Measurements from ENCODE around the gene ZNF226. TPM values are rescaled to one million over a fixed set of nuclear protein-coding genes. Genes with fewer than 3 reads are reported as not detected.
A peak's percentile ranks its signal among the peaks of the same experiment; 100 is the strongest.
"Not testable (repeated sequence)": the region's sequence is repeated elsewhere in the genome, so short reads cannot be mapped to it uniquely, and the experiment has no call there.

The ZNF226 gene
- total RNA-seq, 4 donors from 2014 or later, result 14.7 to 28.2 (median 20.5) TPM

DNA sequence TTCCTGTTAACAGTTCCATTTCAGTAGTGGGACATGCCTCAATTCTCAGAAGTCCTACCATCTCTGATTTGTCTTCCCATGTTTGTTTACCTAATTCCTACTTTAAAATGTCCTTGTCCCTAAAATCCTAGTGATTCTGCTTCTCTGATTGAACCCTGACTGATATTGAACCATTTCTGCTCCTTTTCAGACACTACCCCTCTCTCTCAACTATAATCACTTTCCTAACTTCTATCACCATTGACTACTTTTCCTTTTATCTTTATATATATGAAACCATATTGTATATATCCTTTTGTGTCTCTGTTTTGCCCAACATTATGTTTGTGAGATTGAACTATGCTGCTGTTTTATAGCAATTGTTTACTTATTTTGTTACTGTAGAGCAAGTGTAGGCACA is 31.9 kb downstream of the ZNF226 start:
- no peak for ATAC-seq

DNA sequence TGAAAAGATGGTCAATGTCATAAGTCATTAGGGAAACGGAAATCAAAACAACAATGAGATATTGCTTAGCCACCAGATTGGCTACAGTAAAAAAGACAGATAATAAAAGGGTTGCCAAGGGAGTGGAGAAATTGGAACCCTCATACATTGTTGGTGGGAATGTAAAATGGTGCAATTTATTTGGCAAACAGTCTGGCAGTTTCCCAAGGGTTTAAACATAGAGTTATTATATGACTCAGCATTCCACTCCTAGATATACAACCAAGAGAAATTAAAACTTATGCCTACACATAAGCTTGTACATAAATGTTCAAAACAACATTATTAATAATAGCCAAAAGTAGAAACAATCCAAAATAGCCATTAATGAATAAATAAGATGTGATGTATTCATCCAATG is 37.6 kb downstream of the ZNF226 start:
- Histone ChIP-seq H3K9me3 (peaks cover 0 to 20% (median 0%) of the 10 kb centered on the region in 3 donors), H3K4me3 (no peak overlapping the region), H3K27me3 (no peaks in the 10 kb centered on the region), H3K36me3 (no peaks in the 10 kb centered on the region), H3K27ac (no peak overlapping the region), H3K4me1 (no peaks in the 10 kb centered on the region)
- no peak for ATAC-seq
- 83% methylated on average over 1 of the region's 1 CpG for whole genome bisulfite sequencing, 2 donors (ENCODE audit: low coverage in 1 of 2)
- TF ChIP-seq POLR2A (IDR thresholded peaks at IDR 0.05) (no peak), EP300 (IDR thresholded peaks at IDR 0.05) (no peak), POLR2AphosphoS5 (IDR thresholded peaks at IDR 0.05) (no peak)
- TF ChIP-seq, protein P1, sequence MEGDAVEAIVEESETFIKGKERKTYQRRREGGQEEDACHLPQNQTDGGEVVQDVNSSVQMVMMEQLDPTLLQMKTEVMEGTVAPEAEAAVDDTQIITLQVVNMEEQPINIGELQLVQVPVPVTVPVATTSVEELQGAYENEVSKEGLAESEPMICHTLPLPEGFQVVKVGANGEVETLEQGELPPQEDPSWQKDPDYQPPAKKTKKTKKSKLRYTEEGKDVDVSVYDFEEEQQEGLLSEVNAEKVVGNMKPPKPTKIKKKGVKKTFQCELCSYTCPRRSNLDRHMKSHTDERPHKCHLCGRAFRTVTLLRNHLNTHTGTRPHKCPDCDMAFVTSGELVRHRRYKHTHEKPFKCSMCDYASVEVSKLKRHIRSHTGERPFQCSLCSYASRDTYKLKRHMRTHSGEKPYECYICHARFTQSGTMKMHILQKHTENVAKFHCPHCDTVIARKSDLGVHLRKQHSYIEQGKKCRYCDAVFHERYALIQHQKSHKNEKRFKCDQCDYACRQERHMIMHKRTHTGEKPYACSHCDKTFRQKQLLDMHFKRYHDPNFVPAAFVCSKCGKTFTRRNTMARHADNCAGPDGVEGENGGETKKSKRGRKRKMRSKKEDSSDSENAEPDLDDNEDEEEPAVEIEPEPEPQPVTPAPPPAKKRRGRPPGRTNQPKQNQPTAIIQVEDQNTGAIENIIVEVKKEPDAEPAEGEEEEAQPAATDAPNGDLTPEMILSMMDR (IDR thresholded peaks at IDR 0.05), result no peak

More for the DNA sequence above, 31.9 kb downstream of the ZNF226 start:
- Histone ChIP-seq H3K27ac (no peak overlapping the region), H3K4me1 (no peaks in the 10 kb centered on the region), H3K4me3 (no peak overlapping the region), H3K27me3 (no peaks in the 10 kb centered on the region), H3K9me3 (peaks cover 0 to 46% (median 0%) of the 10 kb centered on the region in 3 donors), H3K36me3 (no peaks in the 10 kb centered on the region)
- TF ChIP-seq POLR2A (IDR thresholded peaks at IDR 0.05) (no peak), POLR2AphosphoS5 (IDR thresholded peaks at IDR 0.05) (no peak), EP300 (IDR thresholded peaks at IDR 0.05) (no peak)
- TF ChIP-seq, protein P1 (IDR thresholded peaks at IDR 0.05), result no peak

DNA sequence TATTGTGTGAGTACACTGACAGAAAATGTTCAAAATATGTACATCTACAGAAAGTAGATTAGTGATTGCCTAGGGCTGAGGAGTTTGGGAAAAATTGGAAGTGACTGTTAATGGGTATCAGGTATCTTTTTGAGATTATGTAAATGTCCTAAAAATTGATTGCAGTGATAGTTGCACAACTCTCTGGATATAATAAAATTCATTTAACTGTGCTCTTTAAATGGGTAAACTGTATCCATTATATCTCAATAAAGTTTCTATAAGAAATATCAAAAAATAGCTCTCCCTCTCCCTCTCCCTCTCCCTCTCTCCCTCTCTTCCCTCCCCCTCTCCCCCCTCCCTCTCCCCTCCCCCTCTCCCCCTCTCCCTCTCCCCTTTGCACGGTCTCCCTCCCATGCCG is 38.1 kb downstream of the ZNF226 start:
- TF ChIP-seq POLR2A (IDR thresholded peaks at IDR 0.05) (no peak), EP300 (IDR thresholded peaks at IDR 0.05) (no peak)
- H3K27me3 ChIP-seq, result no peaks in the 10 kb centered on the region
- no peak overlapping the region for H3K27ac ChIP-seq
- H3K36me3 ChIP-seq, result no peaks in the 10 kb centered on the region
- no peaks in the 10 kb centered on the region for H3K4me1 ChIP-seq
- WGBS, 2 donors (ENCODE audit: low coverage in 1 of 2), result 93% methylated on average over 2 of the region's 2 CpGs; no CpG with 5 or more reads in 1 of the 2 donors
- peaks cover 0 to 20% (median 0%) of the 10 kb centered on the region in 3 donors for H3K9me3 ChIP-seq
- no peak overlapping the region for H3K4me3 ChIP-seq
- no peak for ATAC-seq

DNA sequence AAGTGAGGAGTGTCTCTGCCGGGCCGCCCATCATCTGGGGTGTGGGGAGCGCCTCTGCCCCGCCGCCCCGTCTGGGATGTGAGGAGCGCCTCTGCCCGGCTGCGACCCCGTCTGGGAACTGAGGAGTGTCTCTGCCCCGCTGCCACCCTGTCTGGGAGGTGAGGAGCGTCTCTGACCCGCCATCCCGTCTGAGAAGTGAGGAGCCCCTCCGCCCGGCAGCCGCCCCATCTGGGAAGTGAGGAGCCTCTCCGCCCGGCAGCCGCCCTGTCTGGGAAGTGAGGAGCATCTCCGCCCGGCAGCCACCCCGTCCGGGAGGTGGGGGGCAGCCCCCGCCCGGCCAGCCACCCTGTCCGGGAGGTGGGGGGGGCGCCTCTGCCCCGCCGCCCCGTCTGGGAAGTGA is 39.0 kb downstream of the ZNF226 start:
- H3K36me3 ChIP-seq, H3K27ac ChIP-seq, ATAC-seq, H3K4me1 ChIP-seq, H3K27me3 ChIP-seq, H3K4me3 ChIP-seq: not testable (repeated sequence)
- H3K9me3 ChIP-seq, result peaks cover 0 to 20% (median 0%) of the 10 kb centered on the region in 3 donors
- WGBS, 2 donors (ENCODE audit: low coverage in 1 of 2), result no CpG with 5 or more reads among the region's 31 CpGs

DNA sequence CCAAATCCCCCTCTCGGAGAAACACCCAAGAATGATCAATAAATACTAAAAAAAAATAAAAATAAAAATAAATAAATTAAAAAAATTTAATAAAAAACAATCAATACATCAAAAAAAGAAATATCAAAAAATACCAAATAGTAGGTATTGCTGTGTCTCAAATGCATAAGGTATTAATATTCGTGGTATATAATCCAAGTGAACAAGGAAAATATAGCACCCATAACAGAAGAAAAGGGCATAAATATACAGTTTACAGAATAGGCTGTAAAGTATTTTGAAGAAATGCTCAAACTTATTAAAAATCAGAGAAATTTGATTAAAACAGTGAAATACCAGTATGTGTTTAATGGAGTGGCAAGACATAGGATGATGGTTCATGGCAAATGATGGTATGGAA is 39.9 kb downstream of the ZNF226 start:
- Histone ChIP-seq H3K27ac (no peak overlapping the region), H3K27me3 (no peaks in the 10 kb centered on the region), H3K4me3 (no peak overlapping the region), H3K4me1 (no peaks in the 10 kb centered on the region), H3K9me3 (peaks cover 0 to 11% (median 0%) of the 10 kb centered on the region in 3 donors), H3K36me3 (no peaks in the 10 kb centered on the region)
- 88 to 100% methylated on average over 1 to 2 of the region's 2 CpGs for WGBS, 2 donors (ENCODE audit: low coverage in 1 of 2)
- TF ChIP-seq POLR2A (IDR thresholded peaks at IDR 0.05), result no peak
- TF ChIP-seq EP300 (IDR thresholded peaks at IDR 0.05), result no peak
- TF ChIP-seq, protein P1 (IDR thresholded peaks at IDR 0.05), result no peak
- no peak for TF ChIP-seq POLR2AphosphoS5 (IDR thresholded peaks at IDR 0.05)
- ATAC-seq, result no peak

DNA sequence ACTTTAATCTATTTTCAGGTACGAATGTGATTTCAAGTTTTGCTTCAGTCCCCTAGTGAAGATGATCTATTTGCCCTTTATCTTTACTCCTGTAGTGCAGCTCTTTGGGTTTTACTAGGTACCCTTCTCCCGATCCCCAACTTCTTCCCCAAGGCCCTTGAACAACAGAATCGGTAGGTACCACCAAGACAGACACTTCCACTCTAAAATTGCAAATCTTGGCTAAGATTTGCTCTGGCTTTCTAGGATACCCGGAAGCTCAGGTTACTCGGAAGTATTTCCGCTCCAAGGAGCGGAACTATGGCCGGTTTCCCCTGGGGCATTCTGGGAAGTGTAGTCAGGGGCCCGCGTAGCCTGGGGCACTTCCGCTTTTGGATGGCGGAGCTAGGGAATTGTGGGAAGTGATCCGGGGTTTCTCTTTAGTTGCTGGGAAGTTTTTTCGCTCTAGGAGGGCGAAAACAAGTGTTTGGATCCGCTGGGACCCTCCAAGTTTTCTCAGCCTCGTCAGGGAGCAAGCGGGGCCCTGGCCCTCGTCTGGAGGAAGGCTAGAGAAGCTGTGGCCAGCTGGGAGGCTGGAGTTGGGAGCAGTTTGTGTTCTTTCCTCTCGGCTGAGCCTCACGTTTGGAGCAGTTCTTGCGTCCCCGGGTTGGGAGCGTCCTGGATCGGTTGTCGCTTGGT is 42.4 kb downstream of the ZNF226 start:
- Histone ChIP-seq H3K9me3 (peaks cover 0 to 7% (median 0%) of the 10 kb centered on the region in 3 donors), H3K4me3 (peak overlapping the region; percentile 67 to 94), H3K27ac (peak overlapping the region; percentile 80 to 90 (median 84)), H3K36me3 (no peaks in the 10 kb centered on the region), H3K27me3 (no peaks in the 10 kb centered on the region), H3K4me1 (peaks cover 0 to 4% (median 0%) of the 10 kb centered on the region in 3 donors)
- 0 to 5% methylated on average over 6 to 17 of the region's 26 CpGs for WGBS, 2 donors (ENCODE audit: low coverage in 1 of 2)
- ATAC-seq, result peak; percentile 88
- no peak for TF ChIP-seq EP300 (IDR thresholded peaks at IDR 0.05)
- TF ChIP-seq, protein P1 (IDR thresholded peaks at IDR 0.05), result no peak
- TF ChIP-seq POLR2A (IDR thresholded peaks at IDR 0.05), result no peak
- peak; percentile 68 for TF ChIP-seq POLR2AphosphoS5 (IDR thresholded peaks at IDR 0.05)

All from gastroesophageal sphincter (tissue), 4 donors.